HUDEP-2 (cell line): ENCODE data around the gene CLCN2.
"Not testable (repeated sequence)": the region's sequence is repeated elsewhere in the genome, so short reads cannot be mapped to it uniquely, and the experiment has no call there.

ENCODE experiments used
- DNase-seq, 76 experiments: peaks; one replicate each; lab custom pipeline; 2025; ENCODE audit not compliant: unreplicated experiment in 76 of 76; lab: John Stamatoyannopoulos, UW

CLCN2 gene

DNA sequence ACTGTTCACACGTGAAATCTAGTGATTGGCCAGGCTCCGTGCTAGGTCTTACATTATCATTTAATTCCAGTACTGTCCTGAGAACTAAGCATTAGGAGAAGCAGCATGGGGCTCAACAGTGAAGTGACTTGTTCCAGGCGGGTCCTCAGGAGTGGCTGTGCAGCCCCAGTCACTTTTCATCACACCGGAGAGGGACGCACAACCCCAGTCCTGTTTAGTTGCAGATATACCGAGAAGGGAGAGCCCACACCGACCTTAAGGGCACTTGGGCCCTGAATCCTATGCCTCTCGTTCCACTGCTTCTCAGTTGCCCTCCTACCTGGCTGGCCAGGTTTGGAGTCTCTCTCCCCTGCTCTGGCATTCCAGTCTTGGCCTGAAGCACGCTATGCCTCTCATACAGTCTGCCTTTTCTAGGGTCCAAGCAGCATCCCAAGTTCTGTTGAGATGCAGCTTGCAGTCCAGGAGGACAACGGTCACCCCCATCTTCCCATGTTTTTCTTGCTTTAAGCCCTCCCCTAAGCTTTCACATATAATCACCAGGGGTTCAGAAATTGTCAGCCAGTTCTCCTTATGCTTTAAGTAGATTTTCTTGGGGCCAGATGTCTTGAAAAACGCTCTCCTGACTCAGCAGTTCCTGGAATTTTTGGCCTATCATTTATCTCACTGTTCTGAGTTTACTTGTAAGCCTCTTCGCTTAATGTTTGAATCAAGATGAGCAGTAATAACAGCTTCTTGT is 13.9 kb downstream of the CLCN2 start:
- DNase-seq, result peak in 46 of 76 experiments; percentile 9 to 83 (median 43)

GRCh38 chr3:184346480-184347190 is 14.8 kb downstream of the CLCN2 start:
- peak in 14 of 76 experiments; percentile 6 to 35 (median 14) for DNase-seq

DNA sequence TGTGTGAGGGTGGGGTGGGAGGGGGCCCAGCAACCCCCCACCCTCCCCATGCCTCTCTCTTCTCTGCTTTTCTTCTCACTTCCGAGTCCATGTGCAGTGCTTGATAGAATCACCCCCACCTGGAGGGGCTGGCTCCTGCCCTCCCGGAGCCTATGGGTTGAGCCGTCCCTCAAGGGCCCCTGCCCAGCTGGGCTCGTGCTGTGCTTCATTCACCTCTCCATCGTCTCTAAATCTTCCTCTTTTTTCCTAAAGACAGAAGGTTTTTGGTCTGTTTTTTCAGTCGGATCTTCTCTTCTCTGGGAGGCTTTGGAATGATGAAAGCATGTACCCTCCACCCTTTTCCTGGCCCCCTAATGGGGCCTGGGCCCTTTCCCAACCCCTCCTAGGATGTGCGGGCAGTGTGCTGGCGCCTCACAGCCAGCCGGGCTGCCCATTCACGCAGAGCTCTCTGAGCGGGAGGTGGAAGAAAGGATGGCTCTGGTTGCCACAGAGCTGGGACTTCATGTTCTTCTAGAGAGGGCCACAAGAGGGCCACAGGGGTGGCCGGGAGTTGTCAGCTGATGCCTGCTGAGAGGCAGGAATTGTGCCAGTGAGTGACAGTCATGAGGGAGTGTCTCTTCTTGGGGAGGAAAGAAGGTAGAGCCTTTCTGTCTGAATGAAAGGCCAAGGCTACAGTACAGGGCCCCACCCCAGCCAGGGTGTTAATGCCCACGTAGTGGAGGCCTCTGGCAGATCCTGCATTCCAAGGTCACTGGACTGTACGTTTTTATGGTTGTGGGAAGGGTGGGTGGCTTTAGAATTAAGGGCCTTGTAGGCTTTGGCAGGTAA is 15.9 kb downstream of the CLCN2 start:
- DNase-seq, result peak in 75 of 76 experiments; percentile 27 to 95 (median 86)

GRCh38 chr3:184344579-184345316 is 16.7 kb downstream of the CLCN2 start:
- no peak for DNase-seq

GRCh38 chr3:184343200-184343876 is 18.1 kb downstream of the CLCN2 start:
- no peak for DNase-seq

GRCh38 chr3:184341925-184342324 is 19.5 kb downstream of the CLCN2 start:
- no peak for DNase-seq

DNA sequence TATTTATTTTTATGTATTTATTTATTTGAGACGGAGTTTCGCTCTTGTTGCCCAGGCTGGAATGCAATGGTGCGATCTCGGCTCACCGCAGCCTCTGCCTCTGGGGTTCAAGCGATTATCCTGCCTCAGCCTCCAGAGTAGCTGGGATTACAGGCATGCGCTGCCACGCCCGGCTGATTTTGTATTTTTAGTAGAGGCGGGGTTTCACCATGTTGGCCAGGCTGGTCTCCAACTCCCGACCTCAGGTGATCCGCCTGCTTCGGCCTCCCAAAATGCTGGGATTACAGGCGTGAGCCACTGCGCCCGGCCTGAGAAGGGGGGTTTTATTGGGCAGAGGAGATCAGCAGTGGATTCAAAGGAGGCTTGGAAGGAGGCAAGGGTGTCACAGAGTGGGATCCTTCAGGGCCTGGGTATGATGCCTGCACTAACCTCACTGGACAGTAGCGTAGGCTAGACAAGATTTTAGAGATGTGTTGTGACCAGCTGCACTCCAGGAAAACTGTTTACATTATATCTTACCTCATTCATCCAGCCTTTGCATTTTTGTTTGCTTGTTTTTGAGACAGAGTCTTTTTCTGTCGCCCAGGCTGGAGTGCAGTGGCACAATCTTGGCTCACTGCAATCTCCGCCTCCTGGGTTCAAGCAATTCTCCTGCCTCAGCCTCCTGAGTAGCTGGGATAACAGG is 21.8 kb downstream of the CLCN2 start:
- not testable (repeated sequence) for DNase-seq

DNA sequence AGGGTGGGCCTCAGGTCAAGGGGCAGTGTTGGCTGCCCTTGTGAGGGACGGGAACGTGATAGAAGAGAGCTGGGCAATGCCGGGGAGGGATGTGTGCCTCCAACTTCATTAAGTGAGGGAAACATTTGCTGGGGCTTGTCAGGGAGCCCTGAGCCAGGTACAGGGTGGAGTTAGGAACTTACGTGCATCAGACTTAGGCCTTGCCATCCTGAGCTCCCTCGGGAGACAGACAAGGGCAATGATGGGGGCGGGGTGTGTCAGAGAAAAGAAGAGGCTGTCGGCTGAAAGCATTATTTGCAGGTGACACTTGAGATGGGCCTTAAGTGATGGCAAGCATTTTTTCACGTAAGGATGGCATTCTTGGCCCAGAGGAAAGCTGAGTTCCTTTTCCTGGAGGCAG is 22.4 kb downstream of the CLCN2 start:
- no peak for DNase-seq

GRCh38 chr3:184338511-184338945 is 22.9 kb downstream of the CLCN2 start:
- no peak for DNase-seq

DNA sequence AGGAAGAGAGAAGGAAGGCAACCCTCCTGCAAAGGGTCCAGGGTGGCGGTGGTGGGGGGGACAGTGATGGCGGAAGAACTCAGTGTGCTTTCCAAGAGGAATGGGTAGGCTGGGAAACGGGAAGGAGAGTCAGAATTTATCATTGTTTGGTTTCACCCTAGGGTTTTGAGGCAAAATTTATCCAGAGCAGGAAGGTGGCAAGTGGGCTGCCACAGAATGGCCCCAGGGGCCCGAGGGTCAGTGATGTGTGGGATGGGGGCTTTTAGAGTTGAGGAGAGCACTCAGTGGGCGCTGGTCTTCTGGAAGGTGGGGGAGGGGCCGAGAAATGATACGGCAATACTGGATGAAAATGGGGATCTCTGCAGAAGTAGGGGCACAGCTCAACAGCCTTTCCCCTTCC is 23.4 kb downstream of the CLCN2 start:
- DNase-seq, result no peak

GRCh38 chr3:184337399-184337714 is 24.0 kb downstream of the CLCN2 start, which contains the start of gene FAM131A:
Gene FAM131A (plus strand): TSS chr3:184337600. CDS start chr3:184337631, 31 bp downstream.
- DNase-seq, result no peak

DNA sequence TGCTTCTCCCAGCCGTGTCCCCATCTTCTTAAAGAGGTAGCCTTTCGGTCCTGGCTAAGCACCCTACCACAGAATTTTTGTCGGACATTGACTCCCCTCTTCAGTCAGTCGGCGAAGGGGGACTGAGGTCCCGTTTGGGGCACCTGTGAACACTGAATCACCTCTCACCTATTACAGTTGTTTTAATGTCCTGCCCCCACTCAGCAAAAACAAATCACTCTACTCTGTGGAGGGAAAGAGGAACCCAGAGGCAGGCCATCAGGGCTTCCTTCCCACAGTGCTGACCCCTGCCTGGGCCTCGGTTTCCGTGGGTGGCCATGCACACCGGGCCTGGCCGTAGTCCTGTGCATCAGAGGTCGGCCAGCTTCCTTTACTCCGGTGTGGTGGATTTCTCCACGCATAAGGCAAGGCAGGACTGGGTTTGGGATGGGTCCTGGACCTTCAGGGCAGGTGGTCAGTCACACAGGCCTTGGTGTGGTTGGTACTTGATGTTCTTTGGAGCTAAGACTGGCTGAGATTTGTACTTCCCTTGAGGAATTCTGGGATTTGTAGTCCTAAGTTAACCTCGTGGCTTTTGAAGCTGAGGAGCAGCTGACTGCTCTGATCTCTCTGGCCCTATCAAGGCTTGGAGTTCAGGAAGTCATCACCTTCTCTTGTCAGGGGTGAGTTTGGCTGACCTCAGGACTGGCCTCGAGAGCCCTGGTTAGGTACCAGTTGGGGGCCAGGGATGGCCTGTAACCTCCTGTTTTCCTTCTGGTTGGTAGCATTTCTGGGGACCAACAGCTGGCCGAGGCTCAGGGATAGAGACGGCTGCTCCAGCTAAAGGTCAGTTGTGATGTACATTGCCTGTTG is 24.6 kb downstream of the CLCN2 start:
- peak in 2 of 76 experiments; percentile 11 to 19 for DNase-seq

- DNase-seq, result peak in 71 of 76 experiments; percentile 7 to 98 (median 66)
These were observed 25.5 kb downstream of the CLCN2 start for GRCh38 chr3:184335661-184336546.

- DNase-seq, result no peak
These were observed 26.1 kb downstream of the CLCN2 start for GRCh38 chr3:184335291-184335660.

DNA sequence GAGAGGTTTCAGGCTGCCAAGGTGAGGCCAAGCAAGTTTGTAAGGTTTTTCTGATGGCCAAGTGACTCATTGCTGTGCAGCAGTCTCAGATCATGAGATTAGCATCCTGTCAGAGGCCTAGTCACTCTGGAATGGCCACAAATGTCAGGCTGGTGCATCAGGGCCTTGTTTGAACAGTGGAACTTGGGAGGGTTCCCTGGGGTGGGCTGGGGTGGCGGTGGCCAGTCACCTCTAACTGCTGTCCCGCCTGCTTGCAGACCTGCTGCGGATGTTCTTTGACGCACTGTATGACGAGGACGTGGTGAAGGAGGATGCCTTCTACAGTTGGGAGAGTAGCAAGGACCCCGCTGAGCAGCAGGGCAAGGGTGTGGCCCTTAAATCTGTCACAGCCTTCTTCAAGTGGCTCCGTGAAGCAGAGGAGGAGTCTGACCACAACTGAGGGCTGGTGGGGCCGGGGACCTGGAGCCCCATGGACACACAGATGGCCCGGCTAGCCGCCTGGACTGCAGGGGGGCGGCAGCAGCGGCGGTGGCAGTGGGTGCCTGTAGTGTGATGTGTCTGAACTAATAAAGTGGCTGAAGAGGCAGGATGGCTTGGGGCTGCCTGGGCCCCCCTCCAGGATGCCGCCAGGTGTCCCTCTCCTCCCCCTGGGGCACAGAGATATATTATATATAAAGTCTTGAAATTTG is 26.8 kb downstream of the CLCN2 start:
- peak in 41 of 76 experiments; percentile 1 to 76 (median 30) for DNase-seq

DNA sequence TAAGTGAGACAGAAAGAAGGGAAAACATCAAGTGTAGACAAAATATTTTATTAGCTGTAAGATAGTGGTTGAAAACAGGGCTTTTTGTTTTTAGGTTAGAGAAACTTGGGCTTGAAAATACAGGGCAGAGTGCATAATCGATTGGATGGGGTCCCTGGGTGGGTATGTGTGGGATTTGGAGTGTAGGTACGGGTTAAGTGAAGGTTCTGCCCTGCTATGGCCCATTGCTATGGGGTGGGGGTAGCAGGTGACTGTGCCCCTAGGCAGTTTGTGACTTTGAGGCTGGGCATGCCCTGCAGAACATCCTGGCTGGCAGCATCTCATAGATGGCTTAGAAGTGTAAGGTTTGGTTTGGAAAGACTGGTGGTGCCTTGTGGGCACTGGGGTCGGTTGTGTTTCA is 27.7 kb downstream of the CLCN2 start:
- no peak for DNase-seq

- peak in 2 of 76 experiments; percentile 11 to 21 for DNase-seq
These were observed 28.2 kb downstream of the CLCN2 start for GRCh38 chr3:184333190-184333589.
